Measurements from ENCODE around the gene CRYBB2.
"Not testable (repeated sequence)": the region's sequence is repeated elsewhere in the genome, so short reads cannot be mapped to it uniquely, and the experiment has no call there.

Gene CRYBB2

GRCh38 chr22:25237503-25237902 is 18.1 kb downstream of the CRYBB2 start:
- DNase-seq, result no peak

GRCh38 chr22:25238058-25238457 is 18.6 kb downstream of the CRYBB2 start:
- not testable (repeated sequence) for DNase-seq

GRCh38 chr22:25255169-25255568 is 35.7 kb downstream of the CRYBB2 start:
- not testable (repeated sequence) for DNase-seq

DNA sequence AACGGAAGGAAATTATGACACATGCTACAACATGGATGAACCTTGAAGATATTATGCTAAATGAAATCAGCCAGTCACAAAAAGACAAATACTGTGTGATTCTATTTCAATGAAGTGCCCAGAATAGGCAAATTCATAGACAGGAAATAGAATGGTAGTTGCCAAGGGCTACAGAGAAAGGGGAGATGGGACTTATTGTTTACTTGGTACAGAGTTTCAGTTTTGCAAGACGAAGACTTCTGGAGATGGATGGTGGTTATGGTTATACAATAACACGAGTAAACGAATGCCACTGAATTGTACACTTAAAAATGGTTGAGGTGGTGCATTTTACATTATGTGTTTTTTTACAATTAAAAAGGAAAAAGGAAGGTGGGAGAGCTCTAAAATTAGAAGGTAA is 48.1 kb downstream of the CRYBB2 start:
- not testable (repeated sequence) for DNase-seq

- not testable (repeated sequence) for DNase-seq
These were observed 49.5 kb downstream of the CRYBB2 start for GRCh38 chr22:25268902-25269301.

GRCh38 chr22:25270061-25270460 is 50.6 kb downstream of the CRYBB2 start:
- not testable (repeated sequence) for DNase-seq

- DNase-seq, result not testable (repeated sequence)
These were observed 53.8 kb downstream of the CRYBB2 start for GRCh38 chr22:25273231-25273630.

GRCh38 chr22:25273928-25274327 is 54.5 kb downstream of the CRYBB2 start:
- not testable (repeated sequence) for DNase-seq

DNA sequence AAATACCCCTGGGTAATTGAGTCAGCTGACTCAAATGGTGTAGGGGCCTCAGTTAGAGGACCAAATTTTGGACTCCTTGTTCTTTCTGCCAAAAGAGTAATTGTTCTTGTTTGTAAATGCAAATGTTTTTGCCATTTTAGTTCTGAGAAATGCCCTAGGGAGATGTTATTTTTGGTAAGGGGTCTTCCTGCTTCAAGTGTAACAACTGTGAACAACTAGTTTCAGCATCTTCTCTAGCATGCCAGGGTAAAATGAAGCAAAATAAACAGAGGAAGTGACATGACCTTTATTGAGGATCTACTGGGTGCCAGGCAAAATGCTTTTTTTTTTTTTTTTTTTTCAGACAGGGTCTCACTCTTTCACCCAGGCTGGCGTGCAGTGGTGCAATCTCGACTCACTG is 60.7 kb downstream of the CRYBB2 start:
- not testable (repeated sequence) for DNase-seq
